HepG2 (cell line): Measurements from ENCODE around the gene SERPINB1. TPM values are rescaled to one million over a fixed set of nuclear protein-coding genes. Genes with fewer than 3 reads are reported as not detected.

Source experiments
- DMAP1 ChIP-seq: IDR thresholded peaks from 2 replicates; pipeline ENCODE4 v1.6.1; 2016
- HOXA9 ChIP-seq: sonication (generic); formaldehyde crosslinking; IDR thresholded peaks from 2 replicates; pipeline ENCODE4 v1.8.1; 2022; ENCODE audit warnings: missing genetic modification reagents, mild to moderate bottlenecking, moderate library complexity, borderline replicate concordance
- IRF2 ChIP-seq: IDR thresholded peaks from 2 replicates; pipeline ENCODE4 v1.6.1; 2018; ENCODE audit warnings: missing genetic modification reagents, missing compliant biosample characterization
- RARA ChIP-seq: IDR thresholded peaks from 2 replicates; pipeline ENCODE4 v1.6.1; 2016; ENCODE audit warnings: missing genetic modification reagents, missing compliant biosample characterization
- TRIM24 ChIP-seq: sonication (generic); formaldehyde crosslinking; IDR thresholded peaks from 2 replicates; pipeline ENCODE4 v1.8.0; 2022; ENCODE audit warnings: mild to moderate bottlenecking, missing genetic modification reagents
- ZBTB42 ChIP-seq: sonication (generic); formaldehyde crosslinking; IDR thresholded peaks from 2 replicates; pipeline ENCODE4 v1.5.0; 2020; ENCODE audit warnings: mild to moderate bottlenecking, missing genetic modification reagents
- ZBTB8A ChIP-seq: sonication (generic); formaldehyde crosslinking; IDR thresholded peaks from 2 replicates; pipeline ENCODE4 v1.4.0; 2020; ENCODE audit warnings: mild to moderate bottlenecking, low read depth, missing genetic modification reagents, borderline replicate concordance
- ZFY ChIP-seq: sonication (generic); formaldehyde crosslinking; IDR thresholded peaks from 2 replicates; pipeline ENCODE4 v1.4.0; 2020; ENCODE audit warnings: missing genetic modification reagents
- ZNF256 ChIP-seq: sonication (generic); formaldehyde crosslinking; conservative IDR thresholded peaks from 2 replicates; pipeline ENCODE4 v1.4.0; 2020; ENCODE audit warnings: missing genetic modification reagents
- ZNF772 ChIP-seq: sonication (generic); formaldehyde crosslinking; IDR thresholded peaks from 2 replicates; pipeline ENCODE4 v1.5.0; 2020; ENCODE audit warnings: mild to moderate bottlenecking, missing genetic modification reagents
- ZNF841 ChIP-seq: sonication (generic); formaldehyde crosslinking; IDR thresholded peaks from 2 replicates; pipeline ENCODE4 v1.8.1; 2023; ENCODE audit warnings: missing genetic modification reagents, borderline replicate concordance
- ZSCAN20 ChIP-seq: sonication (generic); formaldehyde crosslinking; IDR thresholded peaks from 2 replicates; pipeline ENCODE4 v1.4.0; 2020; ENCODE audit warnings: missing genetic modification reagents, mild to moderate bottlenecking, borderline replicate concordance
- ZSCAN29 ChIP-seq: sonication (generic); formaldehyde crosslinking; conservative IDR thresholded peaks from 2 replicates; pipeline ENCODE4 v1.4.0; 2020; ENCODE audit warnings: mild to moderate bottlenecking, missing genetic modification reagents
- polyA plus RNA-seq, 8 experiments: library from polyadenylated mRNA; depleted of rRNA in 3 of 8; stranded (reverse) in 7 of 8; unstranded in 1 of 8; fragments of >200 nt; fragmentation: Illumina TruSeq in 4 of 8; extraction: Trizol in 4 of 8; gene quantifications; 2 replicates each; pipeline versions ENCODE4 v1.2.1 to v1.2.3, GENCODE V29; 2011 to 2016; ENCODE audit warnings: low read depth in 4 of 8, missing spikeins in 1 of 8, mixed read lengths in 1 of 8; ENCODE audit not compliant: insufficient read depth in 1 of 8
- total RNA-seq, 5 experiments: library from RNA; depleted of rRNA; stranded (reverse); fragments of >200 nt; fragmentation: Illumina TruSeq; extraction: Trizol; gene quantifications; 2 replicates each; pipeline ENCODE4 v1.2.3, GENCODE V29; 2016; ENCODE audit warnings: low read depth in 1 of 5
- TF ChIP-seq, protein P1 (sequence below): sonication (generic); formaldehyde crosslinking; IDR thresholded peaks from 2 replicates; pipeline ENCODE4 v1.4.0; 2020; ENCODE audit warnings: missing genetic modification reagents, borderline replicate concordance
- TF ChIP-seq, protein P2 (sequence below): sonication (generic); formaldehyde crosslinking; IDR thresholded peaks from 2 replicates; pipeline ENCODE4 v1.5.1; 2020; ENCODE audit warnings: missing genetic modification reagents, mild to moderate bottlenecking, borderline replicate concordance
- TF ChIP-seq, protein P3 (sequence below): sonication (generic); IDR thresholded peaks from 2 replicates; pipeline ENCODE4 v1.6.1; 2016; ENCODE audit warnings: low read depth, borderline replicate concordance
- TF ChIP-seq, protein P4 (sequence below): sonication (generic); formaldehyde crosslinking; IDR thresholded peaks from 2 replicates; pipeline ENCODE4 v1.4.0; 2020; ENCODE audit warnings: low read depth, mild to moderate bottlenecking, missing genetic modification reagents
- TF ChIP-seq, protein P5 (sequence below): sonication (generic); formaldehyde crosslinking; IDR thresholded peaks from 2 replicates; pipeline ENCODE4 v1.4.0; 2020; ENCODE audit warnings: mild to moderate bottlenecking, missing genetic modification reagents, borderline replicate concordance

SERPINB1 gene
- total and polyA plus RNA-seq, 2 of the 13 experiments (the other 11 are each of a cell fraction or from before 2014, with no cell fraction given): 41.4 to 60.5 TPM

DNA sequence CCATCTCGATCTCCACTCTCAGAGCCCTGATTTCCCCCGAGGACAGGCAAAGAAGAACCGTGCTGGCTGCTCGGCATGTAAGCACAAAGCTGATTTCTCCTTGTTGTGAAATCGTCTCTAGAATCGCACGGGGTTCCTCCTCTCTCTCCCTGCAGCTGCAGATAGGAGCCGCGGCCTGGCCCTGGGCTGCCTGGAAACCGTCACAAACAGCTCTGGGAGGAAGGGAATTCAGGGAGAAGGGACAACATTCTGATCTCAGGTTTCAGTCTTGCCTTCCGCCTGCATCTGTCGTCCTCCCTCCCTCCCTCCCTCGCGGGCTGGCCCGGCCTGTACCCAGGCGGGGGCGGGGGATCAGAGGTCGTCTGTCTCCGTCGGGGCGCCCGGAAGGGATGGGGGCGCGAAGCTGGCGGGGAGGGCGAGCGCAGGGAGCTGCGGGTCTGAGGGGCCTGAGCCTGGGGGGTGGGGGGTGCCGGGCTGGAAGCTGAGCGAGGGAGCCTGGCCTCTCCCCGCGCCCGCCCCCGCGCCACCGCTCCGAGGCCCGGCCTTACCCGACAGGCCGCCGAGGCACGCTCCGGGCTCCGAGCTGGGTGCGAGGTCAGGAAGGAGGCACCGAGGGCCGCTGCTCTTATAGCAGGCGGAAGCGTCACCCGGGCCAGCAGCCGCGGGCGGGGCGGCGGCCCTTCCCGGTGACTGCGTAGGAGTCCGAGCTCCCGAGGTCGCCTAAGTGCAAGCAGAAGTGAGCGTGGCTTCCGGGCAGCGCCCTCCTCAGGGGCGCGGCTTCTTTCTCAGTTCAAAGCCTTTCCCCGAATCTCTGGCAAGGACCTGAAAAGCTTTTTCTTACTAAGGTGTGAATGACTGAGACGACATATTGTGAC lies at the start of gene SERPINB1 (continued):
- TF ChIP-seq ZSCAN29 (CRISPR knock-in tag): peak; percentile 52
- TF ChIP-seq ZSCAN20 (CRISPR knock-in tag): peak; percentile 23; the same call in 1 of the 2 replicates
- TF ChIP-seq, protein P1, sequence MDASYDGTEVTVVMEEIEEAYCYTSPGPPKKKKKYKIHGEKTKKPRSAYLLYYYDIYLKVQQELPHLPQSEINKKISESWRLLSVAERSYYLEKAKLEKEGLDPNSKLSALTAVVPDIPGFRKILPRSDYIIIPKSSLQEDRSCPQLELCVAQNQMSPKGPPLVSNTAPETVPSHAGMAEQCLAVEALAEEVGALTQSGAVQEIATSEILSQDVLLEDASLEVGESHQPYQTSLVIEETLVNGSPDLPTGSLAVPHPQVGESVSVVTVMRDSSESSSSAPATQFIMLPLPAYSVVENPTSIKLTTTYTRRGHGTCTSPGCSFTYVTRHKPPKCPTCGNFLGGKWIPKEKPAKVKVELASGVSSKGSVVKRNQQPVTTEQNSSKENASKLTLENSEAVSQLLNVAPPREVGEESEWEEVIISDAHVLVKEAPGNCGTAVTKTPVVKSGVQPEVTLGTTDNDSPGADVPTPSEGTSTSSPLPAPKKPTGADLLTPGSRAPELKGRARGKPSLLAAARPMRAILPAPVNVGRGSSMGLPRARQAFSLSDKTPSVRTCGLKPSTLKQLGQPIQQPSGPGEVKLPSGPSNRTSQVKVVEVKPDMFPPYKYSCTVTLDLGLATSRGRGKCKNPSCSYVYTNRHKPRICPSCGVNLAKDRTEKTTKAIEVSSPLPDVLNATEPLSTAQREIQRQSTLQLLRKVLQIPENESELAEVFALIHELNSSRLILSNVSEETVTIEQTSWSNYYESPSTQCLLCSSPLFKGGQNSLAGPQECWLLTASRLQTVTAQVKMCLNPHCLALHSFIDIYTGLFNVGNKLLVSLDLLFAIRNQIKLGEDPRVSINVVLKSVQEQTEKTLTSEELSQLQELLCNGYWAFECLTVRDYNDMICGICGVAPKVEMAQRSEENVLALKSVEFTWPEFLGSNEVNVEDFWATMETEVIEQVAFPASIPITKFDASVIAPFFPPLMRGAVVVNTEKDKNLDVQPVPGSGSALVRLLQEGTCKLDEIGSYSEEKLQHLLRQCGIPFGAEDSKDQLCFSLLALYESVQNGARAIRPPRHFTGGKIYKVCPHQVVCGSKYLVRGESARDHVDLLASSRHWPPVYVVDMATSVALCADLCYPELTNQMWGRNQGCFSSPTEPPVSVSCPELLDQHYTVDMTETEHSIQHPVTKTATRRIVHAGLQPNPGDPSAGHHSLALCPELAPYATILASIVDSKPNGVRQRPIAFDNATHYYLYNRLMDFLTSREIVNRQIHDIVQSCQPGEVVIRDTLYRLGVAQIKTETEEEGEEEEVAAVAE (CRISPR knock-in tag): peak; percentile 35; the same call in 1 of the 2 replicates
- peak; percentile 59; the same call in 1 of the 2 replicates for TF ChIP-seq TRIM24 (CRISPR knock-in tag)
- TF ChIP-seq ZNF841: no peak
- TF ChIP-seq DMAP1 (CRISPR knock-in tag): peak; percentile 88; the same call in 1 of the 2 replicates
- peak; percentile 57 for TF ChIP-seq IRF2
- peak; percentile 93 for TF ChIP-seq ZNF772
- TF ChIP-seq ZBTB42 (CRISPR knock-in tag): peak; percentile 94; the same call in 1 of the 2 replicates
- TF ChIP-seq, protein P2, sequence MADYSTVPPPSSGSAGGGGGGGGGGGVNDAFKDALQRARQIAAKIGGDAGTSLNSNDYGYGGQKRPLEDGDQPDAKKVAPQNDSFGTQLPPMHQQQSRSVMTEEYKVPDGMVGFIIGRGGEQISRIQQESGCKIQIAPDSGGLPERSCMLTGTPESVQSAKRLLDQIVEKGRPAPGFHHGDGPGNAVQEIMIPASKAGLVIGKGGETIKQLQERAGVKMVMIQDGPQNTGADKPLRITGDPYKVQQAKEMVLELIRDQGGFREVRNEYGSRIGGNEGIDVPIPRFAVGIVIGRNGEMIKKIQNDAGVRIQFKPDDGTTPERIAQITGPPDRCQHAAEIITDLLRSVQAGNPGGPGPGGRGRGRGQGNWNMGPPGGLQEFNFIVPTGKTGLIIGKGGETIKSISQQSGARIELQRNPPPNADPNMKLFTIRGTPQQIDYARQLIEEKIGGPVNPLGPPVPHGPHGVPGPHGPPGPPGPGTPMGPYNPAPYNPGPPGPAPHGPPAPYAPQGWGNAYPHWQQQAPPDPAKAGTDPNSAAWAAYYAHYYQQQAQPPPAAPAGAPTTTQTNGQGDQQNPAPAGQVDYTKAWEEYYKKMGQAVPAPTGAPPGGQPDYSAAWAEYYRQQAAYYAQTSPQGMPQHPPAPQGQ (CRISPR knock-in tag): peak; percentile 84; the same call in 1 of the 2 replicates
- no peak; the same call in 1 of the 2 replicates for TF ChIP-seq ZBTB8A
- peak; percentile 93 for TF ChIP-seq RARA (CRISPR knock-in tag)
- peak; percentile 38; the same call in 1 of the 2 replicates for TF ChIP-seq ZNF256 (CRISPR knock-in tag)
- TF ChIP-seq ZFY (CRISPR knock-in tag): peak; percentile 97
- TF ChIP-seq, protein P3, sequence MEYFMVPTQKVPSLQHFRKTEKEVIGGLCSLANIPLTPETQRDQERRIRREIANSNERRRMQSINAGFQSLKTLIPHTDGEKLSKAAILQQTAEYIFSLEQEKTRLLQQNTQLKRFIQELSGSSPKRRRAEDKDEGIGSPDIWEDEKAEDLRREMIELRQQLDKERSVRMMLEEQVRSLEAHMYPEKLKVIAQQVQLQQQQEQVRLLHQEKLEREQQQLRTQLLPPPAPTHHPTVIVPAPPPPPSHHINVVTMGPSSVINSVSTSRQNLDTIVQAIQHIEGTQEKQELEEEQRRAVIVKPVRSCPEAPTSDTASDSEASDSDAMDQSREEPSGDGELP: peak; percentile 80; the same call in 1 of the 2 replicates
- no peak for TF ChIP-seq HOXA9
- TF ChIP-seq, protein P4, sequence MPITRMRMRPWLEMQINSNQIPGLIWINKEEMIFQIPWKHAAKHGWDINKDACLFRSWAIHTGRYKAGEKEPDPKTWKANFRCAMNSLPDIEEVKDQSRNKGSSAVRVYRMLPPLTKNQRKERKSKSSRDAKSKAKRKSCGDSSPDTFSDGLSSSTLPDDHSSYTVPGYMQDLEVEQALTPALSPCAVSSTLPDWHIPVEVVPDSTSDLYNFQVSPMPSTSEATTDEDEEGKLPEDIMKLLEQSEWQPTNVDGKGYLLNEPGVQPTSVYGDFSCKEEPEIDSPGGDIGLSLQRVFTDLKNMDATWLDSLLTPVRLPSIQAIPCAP (CRISPR knock-in tag): no peak
- TF ChIP-seq, protein P5, sequence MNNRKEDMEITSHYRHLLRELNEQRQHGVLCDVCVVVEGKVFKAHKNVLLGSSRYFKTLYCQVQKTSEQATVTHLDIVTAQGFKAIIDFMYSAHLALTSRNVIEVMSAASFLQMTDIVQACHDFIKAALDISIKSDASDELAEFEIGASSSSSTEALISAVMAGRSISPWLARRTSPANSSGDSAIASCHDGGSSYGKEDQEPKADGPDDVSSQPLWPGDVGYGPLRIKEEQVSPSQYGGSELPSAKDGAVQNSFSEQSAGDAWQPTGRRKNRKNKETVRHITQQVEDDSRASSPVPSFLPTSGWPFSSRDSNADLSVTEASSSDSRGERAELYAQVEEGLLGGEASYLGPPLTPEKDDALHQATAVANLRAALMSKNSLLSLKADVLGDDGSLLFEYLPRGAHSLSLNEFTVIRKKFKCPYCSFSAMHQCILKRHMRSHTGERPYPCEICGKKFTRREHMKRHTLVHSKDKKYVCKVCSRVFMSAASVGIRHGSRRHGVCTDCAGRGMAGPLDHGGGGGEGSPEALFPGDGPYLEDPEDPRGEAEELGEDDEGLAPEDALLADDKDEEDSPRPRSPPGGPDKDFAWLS (CRISPR knock-in tag): peak; percentile 36; the same call in 1 of the 2 replicates
